ENCODE results near the gene FJX1. TPM values are rescaled to one million over a fixed set of nuclear protein-coding genes. Genes with fewer than 3 reads are reported as not detected.
A peak's percentile ranks its signal among the peaks of the same experiment; 100 is the strongest.
"Not testable (repeated sequence)": the region's sequence is repeated elsewhere in the genome, so short reads cannot be mapped to it uniquely, and the experiment has no call there.

FJX1 gene
- total and polyA plus RNA-seq, 7 donors = 0.60 to 8.0 (median 2.4) TPM

DNA sequence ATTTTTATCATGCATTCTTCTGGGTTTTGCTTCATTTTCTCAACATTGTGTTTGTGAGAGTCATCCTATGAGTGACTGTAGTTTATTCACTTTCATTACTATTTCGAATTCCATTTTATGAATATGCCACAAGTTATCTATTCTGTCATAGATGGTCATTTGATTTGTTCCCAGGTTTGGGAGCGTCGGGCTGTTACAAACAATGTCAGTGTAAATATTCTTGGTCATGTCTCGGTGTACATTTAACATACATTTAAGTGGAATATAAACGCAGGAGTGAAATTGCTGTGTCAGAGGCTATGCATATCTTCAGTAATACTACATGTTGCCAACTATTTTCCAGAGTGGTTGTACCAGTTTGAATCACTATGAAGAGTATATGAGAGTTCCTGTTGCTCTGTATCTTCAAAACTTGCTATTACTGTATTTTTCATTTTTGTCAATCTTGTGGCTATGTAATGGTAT is 46.7 kb downstream of the FJX1 start:
- peaks cover 10% of the 10 kb centered on the region for H3K4me1 ChIP-seq
- H3K36me3 ChIP-seq (ENCODE audit: insufficient read depth in 1 of 2, low read depth in 1 of 2) = no peaks in the 10 kb centered on the region
- peaks cover 10% of the 10 kb centered on the region for H3K9me3 ChIP-seq
- H3K4me3 ChIP-seq = peak overlapping the region; percentile 82
- H3K27me3 ChIP-seq (ENCODE audit: insufficient read depth in 3 of 3, low read length in 2 of 3) = no peaks in the 10 kb centered on the region
- WGBS, 3 donors = 97 to 98% (median 97%) methylated on average over 5 of the region's 5 CpGs
- TF ChIP-seq, protein P1, sequence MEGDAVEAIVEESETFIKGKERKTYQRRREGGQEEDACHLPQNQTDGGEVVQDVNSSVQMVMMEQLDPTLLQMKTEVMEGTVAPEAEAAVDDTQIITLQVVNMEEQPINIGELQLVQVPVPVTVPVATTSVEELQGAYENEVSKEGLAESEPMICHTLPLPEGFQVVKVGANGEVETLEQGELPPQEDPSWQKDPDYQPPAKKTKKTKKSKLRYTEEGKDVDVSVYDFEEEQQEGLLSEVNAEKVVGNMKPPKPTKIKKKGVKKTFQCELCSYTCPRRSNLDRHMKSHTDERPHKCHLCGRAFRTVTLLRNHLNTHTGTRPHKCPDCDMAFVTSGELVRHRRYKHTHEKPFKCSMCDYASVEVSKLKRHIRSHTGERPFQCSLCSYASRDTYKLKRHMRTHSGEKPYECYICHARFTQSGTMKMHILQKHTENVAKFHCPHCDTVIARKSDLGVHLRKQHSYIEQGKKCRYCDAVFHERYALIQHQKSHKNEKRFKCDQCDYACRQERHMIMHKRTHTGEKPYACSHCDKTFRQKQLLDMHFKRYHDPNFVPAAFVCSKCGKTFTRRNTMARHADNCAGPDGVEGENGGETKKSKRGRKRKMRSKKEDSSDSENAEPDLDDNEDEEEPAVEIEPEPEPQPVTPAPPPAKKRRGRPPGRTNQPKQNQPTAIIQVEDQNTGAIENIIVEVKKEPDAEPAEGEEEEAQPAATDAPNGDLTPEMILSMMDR (IDR thresholded peaks at IDR 0.05) = no peak
- intact Hi-C loops (cut with DNase I) = no loop called here
- no peak for DNase-seq
- H3K27ac ChIP-seq = no peak overlapping the region
- no peak for ATAC-seq

DNA sequence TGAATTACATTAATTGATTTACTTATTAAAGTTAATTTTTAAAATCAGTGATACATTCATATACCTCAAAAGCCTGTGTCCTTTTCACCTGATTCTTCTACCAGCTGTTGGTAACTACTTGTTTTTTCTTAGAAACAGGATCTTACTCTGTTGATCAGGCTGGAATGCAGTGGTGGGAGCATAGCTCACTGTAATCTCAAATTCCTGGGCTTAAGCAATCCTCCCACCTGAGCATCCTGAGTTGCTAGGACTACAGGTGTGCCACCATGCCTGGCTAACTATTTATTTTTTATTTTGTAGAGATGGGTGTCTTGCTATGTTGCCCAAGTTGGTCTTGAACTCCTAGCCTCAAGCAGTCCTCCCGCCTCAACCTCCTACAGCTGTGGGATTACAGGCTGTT is 49.0 kb downstream of the FJX1 start:
- Histone ChIP-seq H3K9me3 (peaks cover 10% of the 10 kb centered on the region), H3K4me3 (no peak overlapping the region)
- 100% methylated on average over 1 of the region's 1 CpG for WGBS, 3 donors

DNA sequence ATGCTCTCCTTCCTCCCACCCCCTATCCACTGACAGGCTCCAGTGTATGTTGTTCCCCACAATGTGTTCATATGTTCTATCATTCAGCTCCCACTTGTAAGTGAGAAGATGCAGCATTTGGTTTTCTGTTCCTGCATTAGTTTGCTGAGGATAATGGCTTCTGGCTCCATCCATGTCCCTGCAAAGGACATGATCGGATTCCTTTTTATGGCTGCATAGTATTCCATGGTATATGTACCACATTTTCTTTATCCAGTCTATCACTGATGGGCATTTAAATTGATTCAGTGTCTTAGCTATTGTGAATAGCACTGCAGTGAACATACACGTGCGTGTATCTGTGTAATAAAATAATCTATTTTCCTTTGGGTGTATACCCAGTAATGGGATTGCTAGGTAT is 50.1 kb downstream of the FJX1 start:
- H3K27ac ChIP-seq; intact Hi-C loops (cut with DNase I); ATAC-seq; H3K27me3 ChIP-seq (ENCODE audit: insufficient read depth in 3 of 3, low read length in 2 of 3); H3K4me3 ChIP-seq; DNase-seq; H3K36me3 ChIP-seq (ENCODE audit: insufficient read depth in 1 of 2, low read depth in 1 of 2): not testable (repeated sequence)
- WGBS, 3 donors = 97 to 99% (median 99%) methylated on average over 3 of the region's 3 CpGs
- Histone ChIP-seq H3K9me3 (peaks cover 10% of the 10 kb centered on the region), H3K4me1 (peaks cover 33% of the 10 kb centered on the region)

More for the DNA sequence above, 49.0 kb downstream of the FJX1 start:
- TF ChIP-seq, protein P1 (IDR thresholded peaks at IDR 0.05) = no peak
- Histone ChIP-seq H3K27ac (no peak overlapping the region), H3K4me1 (peaks cover 22% of the 10 kb centered on the region), H3K27me3 (ENCODE audit: insufficient read depth in 3 of 3, low read length in 2 of 3) (no peaks in the 10 kb centered on the region), H3K36me3 (ENCODE audit: insufficient read depth in 1 of 2, low read depth in 1 of 2) (no peaks in the 10 kb centered on the region)
- intact Hi-C loops (cut with DNase I) = no loop called here
- ATAC-seq (no peak), DNase-seq (no peak)

Other genes with a start within 250 kb of the FJX1 start
- gene SLC1A2, start 198.9 kb upstream of the FJX1 start, total RNA-seq = 1 to 10 TPM in 2 of 4 donors, under 1 TPM in 2; 0.08 to 2.0 (median 0.91) TPM
- under 1 TPM; 0.05 to 0.70 (median 0.35) TPM for gene SLC1A2, start 198.9 kb upstream of the FJX1 start, polyA plus RNA-seq
- gene PAMR1, start 92.8 kb upstream of the FJX1 start, total RNA-seq = 1 to 10 TPM in 1 of 4 donors, under 1 TPM in 3; 0.37 to 1.9 (median 0.72) TPM
- under 1 TPM; 0.16 to 0.91 (median 0.72) TPM for gene PAMR1, start 92.8 kb upstream of the FJX1 start, polyA plus RNA-seq
- gene TRIM44, start 44.3 kb downstream of the FJX1 start, total RNA-seq = 10 to 100 TPM; 34.0 to 46.8 (median 41.9) TPM
- 10 to 100 TPM in 2 of 3 donors, 1 to 10 TPM in 1; 6.8 to 32.2 (median 32.0) TPM for gene TRIM44, start 44.3 kb downstream of the FJX1 start, polyA plus RNA-seq

Data from psoas muscle (tissue), 8 donors.